ENCODE results near the gene LRRC4C.
"Not testable (repeated sequence)": the region's sequence is repeated elsewhere in the genome, so short reads cannot be mapped to it uniquely, and the experiment has no call there.

LRRC4C gene

GRCh38 chr11:40203606-40204005, 1255.8 kb downstream of the LRRC4C start:
- DNase-seq, result no peak

DNA sequence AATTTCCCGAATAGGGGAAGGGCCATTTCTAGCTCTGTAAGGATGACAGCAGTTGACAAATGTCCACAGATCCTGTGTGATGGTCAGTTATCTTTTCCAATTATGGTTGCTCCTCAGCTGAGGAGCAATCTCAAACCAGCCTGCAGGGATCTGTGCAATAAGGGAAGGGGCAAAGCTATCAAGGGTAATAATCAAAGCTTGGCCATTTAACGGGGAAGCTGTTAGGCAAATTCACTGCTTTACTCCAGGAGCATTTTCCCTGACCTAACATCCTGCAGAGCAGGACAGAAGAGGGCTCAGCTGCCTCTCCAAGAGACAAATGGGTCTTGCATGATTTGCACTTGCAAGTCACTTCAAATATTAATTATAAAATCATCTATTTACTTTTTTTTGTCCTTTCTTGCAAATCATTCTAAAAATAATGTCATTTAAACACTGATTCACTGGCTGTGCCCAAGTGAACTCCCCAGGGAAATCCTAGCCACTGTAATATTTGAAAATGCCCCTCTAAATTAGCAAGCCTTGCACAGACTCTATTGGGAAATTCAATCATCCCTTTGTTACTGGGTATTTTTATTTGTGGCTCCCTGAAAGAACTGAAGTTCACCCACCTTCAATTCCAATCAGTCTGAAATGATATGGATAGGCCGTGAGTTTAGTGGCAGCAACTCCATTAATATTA, 1256.7 kb downstream of the LRRC4C start:
- DNase-seq, result peak; percentile 50

DNA sequence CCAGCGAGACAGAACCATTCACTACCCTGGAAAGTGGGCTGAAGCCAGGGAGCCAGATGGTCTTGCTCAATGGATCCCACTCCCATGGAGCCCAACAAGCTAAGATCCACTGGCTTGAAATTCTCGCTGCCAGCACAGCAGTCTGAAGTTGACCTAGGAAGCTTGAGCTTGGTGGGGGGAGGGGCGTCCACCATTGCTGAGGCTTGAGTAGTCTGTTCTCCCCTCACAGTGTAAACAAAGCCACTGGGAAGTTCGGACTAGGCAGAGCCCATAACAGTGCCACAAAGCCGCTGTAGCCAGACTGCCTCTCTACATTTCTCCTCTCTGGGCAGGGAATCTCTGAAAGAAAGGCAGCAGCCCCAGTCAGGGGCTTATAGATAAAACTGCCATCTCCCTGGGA, 1266.9 kb downstream of the LRRC4C start:
- DNase-seq, result not testable (repeated sequence)

- DNase-seq, result no peak
Measured at GRCh38 chr11:40190294-40190693, 1269.2 kb downstream of the LRRC4C start.

GRCh38 chr11:40188848-40189247, 1270.6 kb downstream of the LRRC4C start:
- no peak for DNase-seq

- no peak for DNase-seq
Measured at GRCh38 chr11:40187295-40187694, 1272.2 kb downstream of the LRRC4C start.

DNA sequence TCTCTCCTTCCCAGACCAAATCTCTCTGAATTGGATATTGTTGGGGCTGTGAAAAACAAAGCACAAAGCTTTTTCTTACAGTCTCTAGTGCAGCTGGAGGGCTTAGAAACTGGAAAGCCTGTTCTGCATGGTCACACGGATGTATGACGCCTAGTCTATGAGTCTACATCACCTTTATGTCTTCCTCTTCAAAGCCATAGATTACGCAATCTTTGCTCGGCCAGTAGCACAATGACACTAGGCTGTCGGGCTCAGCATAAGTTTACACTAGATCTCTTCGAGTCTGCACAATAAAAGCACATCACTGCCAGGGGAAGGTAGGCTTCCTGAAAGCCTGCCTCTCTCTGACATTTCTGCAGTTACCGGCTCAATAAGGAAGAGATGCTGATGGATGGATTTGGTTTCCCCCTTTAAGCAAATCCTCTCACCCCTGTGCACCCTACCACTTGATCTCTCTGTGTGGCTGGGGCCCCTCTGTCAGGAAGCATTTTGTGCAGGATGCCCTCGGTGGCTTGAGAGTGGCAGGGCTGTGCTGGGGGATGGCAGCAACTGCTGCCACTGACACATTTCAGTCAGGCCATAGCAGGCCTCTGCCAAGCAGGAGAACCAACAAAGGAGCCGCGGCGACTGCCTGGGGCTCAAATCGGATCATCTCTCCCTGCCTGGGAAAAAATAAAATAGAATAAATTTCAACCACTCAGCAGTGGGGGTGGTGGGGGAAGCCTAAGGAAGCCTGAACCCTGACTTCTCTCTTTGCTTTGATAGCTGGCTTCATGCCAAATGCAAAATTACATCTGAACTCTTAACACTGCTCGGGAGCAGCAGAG, 1272.8 kb downstream of the LRRC4C start:
- DNase-seq, result peak; percentile 59

GRCh38 chr11:40185793-40186192, 1273.7 kb downstream of the LRRC4C start:
- DNase-seq, result no peak

GRCh38 chr11:40183073-40184064, 1276.1 kb downstream of the LRRC4C start:
- DNase-seq, result no peak

- DNase-seq, result no peak
Measured at GRCh38 chr11:40179541-40179940, 1279.9 kb downstream of the LRRC4C start.

- no peak for DNase-seq
Measured at GRCh38 chr11:40178470-40178869, 1281.0 kb downstream of the LRRC4C start.

DNA sequence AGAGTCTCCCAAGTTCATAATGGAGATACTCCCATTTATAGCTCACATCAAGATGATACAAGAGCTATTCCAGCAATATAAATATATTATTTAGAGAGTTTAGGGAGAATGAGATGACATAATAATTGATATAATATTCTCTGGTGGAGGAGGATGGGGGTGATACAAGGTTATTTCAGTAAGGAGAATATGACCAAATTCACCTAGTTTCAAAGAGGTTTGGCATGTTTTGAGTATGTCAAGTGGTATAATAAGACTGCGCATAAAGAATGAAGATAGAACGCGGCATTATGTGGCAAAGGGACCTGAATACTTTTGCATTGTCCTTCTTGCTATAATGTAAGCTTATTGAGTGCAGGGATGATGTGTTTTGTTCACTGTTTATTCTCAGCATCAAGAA, 1283.5 kb downstream of the LRRC4C start:
- no peak for DNase-seq

GRCh38 chr11:40170078-40170477, 1289.4 kb downstream of the LRRC4C start:
- DNase-seq, result no peak

GRCh38 chr11:40168414-40168813, 1291.0 kb downstream of the LRRC4C start:
- no peak for DNase-seq

DNA sequence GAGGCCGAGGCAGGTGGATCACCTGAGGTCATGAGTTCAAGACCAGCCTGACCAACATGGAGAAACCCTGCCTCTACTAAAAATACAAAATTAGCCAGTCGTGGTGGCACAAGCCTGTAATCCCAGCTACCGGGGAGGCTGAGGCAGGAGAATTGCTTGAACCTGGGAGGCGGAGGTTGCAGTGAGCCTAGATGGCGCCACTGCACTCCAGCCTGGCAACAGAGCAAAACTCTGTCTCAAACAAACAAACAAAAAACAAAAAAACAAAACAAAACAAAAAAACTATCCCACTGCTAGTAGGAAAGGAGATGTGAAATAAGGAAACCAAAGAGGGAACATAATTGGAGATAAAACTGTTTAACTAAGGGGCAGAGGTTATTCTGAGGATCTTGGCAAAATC, 1291.6 kb downstream of the LRRC4C start:
- DNase-seq, result not testable (repeated sequence)

DNA sequence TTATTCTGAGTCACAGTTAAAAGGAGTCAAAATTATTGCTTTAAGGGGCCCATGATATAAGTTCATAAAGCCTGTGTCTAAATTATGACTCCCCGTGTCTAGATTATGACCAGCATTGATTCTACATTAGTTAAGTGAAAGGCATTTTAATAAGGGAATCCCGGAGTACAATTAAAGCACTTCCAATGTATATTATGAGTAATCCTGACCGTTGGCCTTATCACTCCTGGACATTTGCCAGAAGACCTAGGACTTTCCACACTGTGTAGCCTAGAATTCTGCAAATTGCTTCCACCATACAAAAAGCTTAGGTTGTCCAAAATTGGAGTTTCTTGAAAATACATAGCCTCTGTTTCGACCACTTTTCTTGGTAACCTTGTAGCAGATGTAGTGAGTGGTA, 1292.6 kb downstream of the LRRC4C start:
- DNase-seq, result no peak

- no peak for DNase-seq
Measured at GRCh38 chr11:40162901-40163883, 1296.3 kb downstream of the LRRC4C start.

DNA sequence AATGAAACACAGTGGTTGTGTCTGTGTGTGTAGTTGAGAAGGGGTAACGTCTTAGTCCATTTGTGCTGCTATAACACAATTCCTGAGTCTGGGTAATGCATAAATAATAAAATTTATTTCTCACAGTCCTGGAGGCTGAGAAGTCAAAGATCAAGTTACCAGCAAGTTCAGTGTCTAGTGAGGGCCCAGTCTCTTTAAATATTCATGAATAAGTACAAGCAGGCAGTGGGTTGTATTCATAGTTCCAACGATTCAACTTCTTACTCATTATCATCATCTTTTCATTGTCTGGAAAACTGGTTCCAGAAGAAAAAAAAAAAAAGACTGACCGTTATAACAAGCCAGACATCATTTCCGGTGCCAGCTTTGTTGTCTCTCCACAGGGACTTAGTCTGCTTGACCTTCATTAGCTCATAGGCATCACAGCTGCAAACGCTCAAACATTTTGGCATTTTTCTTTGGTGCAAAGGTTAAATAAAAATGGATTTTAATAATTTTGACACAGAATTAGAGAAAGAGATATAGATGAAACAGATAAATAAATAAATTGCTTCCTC, 1297.5 kb downstream of the LRRC4C start:
- DNase-seq, result peak; percentile 44

DNA sequence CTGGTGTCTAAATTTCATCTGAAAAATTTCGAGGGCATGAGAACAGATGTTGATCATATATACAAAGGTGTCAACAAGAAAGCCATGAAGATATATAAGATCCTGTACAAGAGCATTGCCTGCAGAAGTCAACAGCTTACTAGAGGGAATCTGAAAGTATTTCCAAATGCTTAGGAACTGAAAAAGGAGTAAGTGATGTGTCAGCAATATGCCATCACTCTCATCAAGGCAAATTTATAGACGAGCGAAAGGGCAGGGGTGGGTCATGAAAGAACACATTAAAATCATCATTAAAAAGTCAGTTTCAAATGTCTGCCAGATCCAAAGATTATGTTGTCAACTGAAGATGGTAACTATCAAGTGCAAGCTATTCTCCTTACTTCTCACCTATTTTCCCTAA, 1299.0 kb downstream of the LRRC4C start:
- DNase-seq, result no peak

- no peak for DNase-seq
Measured at GRCh38 chr11:40149721-40150120, 1309.7 kb downstream of the LRRC4C start.

- no peak for DNase-seq
Measured at GRCh38 chr11:40140560-40140959, 1318.9 kb downstream of the LRRC4C start.

DNA sequence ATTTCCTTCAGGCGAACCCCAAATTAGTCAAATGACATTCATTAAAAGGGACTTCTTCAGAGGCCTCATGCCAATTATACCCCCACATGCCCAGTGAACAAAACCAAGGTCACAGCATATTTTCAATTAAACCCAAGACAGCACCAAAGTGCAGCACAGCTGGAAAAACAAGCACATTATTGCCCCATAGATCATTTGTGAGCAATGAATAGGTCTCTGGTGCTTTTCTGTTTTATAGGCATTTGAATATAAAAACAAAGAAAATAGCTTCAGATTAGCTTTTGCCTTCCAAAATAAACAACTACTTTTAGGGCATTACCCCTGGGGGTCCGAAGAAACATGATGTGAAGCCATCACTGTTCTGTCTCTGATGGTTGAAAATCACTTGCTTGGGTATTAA, 1319.9 kb downstream of the LRRC4C start:
- DNase-seq, result no peak

Measured in eye (tissue), 1 donor.